Hepatocyte (in vitro differentiated cells): ENCODE results near the gene KPNA6. TPM values are rescaled to one million over a fixed set of nuclear protein-coding genes. Genes with fewer than 3 reads are reported as not detected.
"Not testable (repeated sequence)": the region's sequence is repeated elsewhere in the genome, so short reads cannot be mapped to it uniquely, and the experiment has no call there.

Experiments used
- DNase-seq: peaks from one replicate; pipeline ENCODE4 v3.0.0-alpha.2; 2016; ENCODE audit warnings: low spot score
- H2AFZ ChIP-seq: fragments of 200-600 bp; sonication (generic); 2 replicates; pipeline ENCODE4 v1.6.0; 2016; ENCODE audit warnings: antibody characterized with exemption, mild to moderate bottlenecking
- H3K27ac ChIP-seq: fragments of 200-600 bp; sonication (generic); 2 replicates; pipeline ENCODE4 v1.5.1; 2016; ENCODE audit warnings: mild to moderate bottlenecking
- H3K27me3 ChIP-seq: fragments of 200-600 bp; sonication (generic); 2 replicates; pipeline ENCODE4 v1.6.1; 2016
- H3K36me3 ChIP-seq: fragments of 200-600 bp; sonication (generic); replicated peaks from 2 replicates; pipeline ENCODE4 v1.5.1; 2016; ENCODE audit warnings: low read depth; ENCODE audit not compliant: insufficient read depth
- H3K4me1 ChIP-seq: fragments of 200-600 bp; sonication (generic); 2 replicates; pipeline ENCODE4 v1.5.1; 2016; ENCODE audit warnings: mild to moderate bottlenecking, moderate library complexity; ENCODE audit not compliant: insufficient read depth
- H3K4me2 ChIP-seq: fragments of 200-600 bp; sonication (generic); 2 replicates; pipeline ENCODE4 v1.6.0; 2016
- H3K4me3 ChIP-seq: fragments of 200-600 bp; sonication (generic); 2 replicates; pipeline ENCODE4 v1.5.1; 2016; ENCODE audit warnings: mild to moderate bottlenecking
- H3K79me2 ChIP-seq: fragments of 200-600 bp; sonication (generic); 2 replicates; pipeline ENCODE4 v1.6.0; 2017; ENCODE audit warnings: mild to moderate bottlenecking
- H3K9me2 ChIP-seq: fragments of 200-600 bp; sonication (generic); replicated peaks from 2 replicates; pipeline ENCODE4 v1.6.0; 2017; ENCODE audit warnings: mild to moderate bottlenecking; ENCODE audit not compliant: insufficient read depth
- H3K9me3 ChIP-seq: fragments of 200-600 bp; sonication (generic); 2 replicates; pipeline ENCODE4 v1.5.1; 2016; ENCODE audit warnings: low read depth, mild to moderate bottlenecking
- H4K20me1 ChIP-seq: fragments of 200-600 bp; sonication (generic); 2 replicates; pipeline ENCODE4 v1.6.0; 2016; ENCODE audit warnings: mild to moderate bottlenecking; ENCODE audit not compliant: insufficient read depth, poor library complexity, severe bottlenecking
- CTCF ChIP-seq: fragments of 200-600 bp; sonication (generic); IDR thresholded peaks from 2 replicates; pipeline ENCODE4 v1.5.1; 2016; ENCODE audit warnings: antibody characterized with exemption, mild to moderate bottlenecking; ENCODE audit not compliant: poor library complexity
- EZH2 ChIP-seq: fragments of 200-600 bp; sonication (generic); IDR thresholded peaks from 2 replicates; pipeline ENCODE4 v1.6.1; 2016; ENCODE audit warnings: antibody characterized with exemption, mild to moderate bottlenecking, borderline replicate concordance
- EZH2phosphoT487 ChIP-seq: fragments of 200-600 bp; sonication (generic); IDR thresholded peaks from one replicate; pipeline ENCODE4 v1.6.1; 2018; ENCODE audit warnings: antibody characterized with exemption, mild to moderate bottlenecking, low read depth, moderate library complexity; ENCODE audit not compliant: unreplicated experiment, severe bottlenecking
- WGBS: methylation state at CpG from one replicate; pipeline ENCODE4 v1.1.6; 2016; ENCODE audit warnings: low lambda C conversion rate; ENCODE audit errors: missing lambda C conversion rate; 5-methylcytosine and 5-hydroxymethylcytosine counted together
- polyA plus RNA-seq: library from polyadenylated mRNA; unstranded; fragments of >200 nt; fragmentation: Nextera tagmentation; extraction: Ambion mirVana; gene quantifications from 2 replicates; pipeline ENCODE4 v1.2.1, GENCODE V29; 2016
- total RNA-seq: library from RNA; depleted of rRNA; stranded (reverse); fragments of >200 nt; gene quantifications from 2 replicates; pipeline ENCODE4 v1.2.3, GENCODE V29; 2014

KPNA6 gene
- total and polyA plus RNA-seq, 2 experiments from 2014 or later: 30.3 to 48.5 TPM

- H3K36me3 ChIP-seq: no peaks in the 10 kb centered on the region
- peaks cover 9% of the 10 kb centered on the region for H3K4me1 ChIP-seq
- H3K27me3 ChIP-seq: no peaks in the 10 kb centered on the region
- DNase-seq: peak; percentile 85
- no peak for TF ChIP-seq EZH2
- TF ChIP-seq EZH2phosphoT487: no peak
- TF ChIP-seq CTCF: no peak
- H3K79me2 ChIP-seq: peaks cover 93% of the 10 kb centered on the region
- H4K20me1 ChIP-seq: peaks cover 36% of the 10 kb centered on the region
- H3K9me2 ChIP-seq: no peaks in the 10 kb centered on the region
- 53% methylated on average over 6 of the region's 6 CpGs for WGBS
- no peaks in the 10 kb centered on the region for H3K9me3 ChIP-seq
- no peak overlapping the region for H2AFZ ChIP-seq
- H3K4me3 ChIP-seq: no peak overlapping the region
- no peak overlapping the region for H3K4me2 ChIP-seq
- peak overlapping the region; percentile 74 for H3K27ac ChIP-seq
These were observed 34.8 kb downstream of the KPNA6 start for GRCh38 chr1:32142446-32143301.

GRCh38 chr1:32143302-32143695 lies 35.4 kb downstream of the KPNA6 start:
- Histone ChIP-seq H4K20me1 (peaks cover 36% of the 10 kb centered on the region), H3K27ac (peak overlapping the region; percentile 64), H3K79me2 (peaks cover 94% of the 10 kb centered on the region)
- H3K27me3 ChIP-seq, H3K4me1 ChIP-seq, H3K4me3 ChIP-seq, H3K9me2 ChIP-seq, H2AFZ ChIP-seq, H3K9me3 ChIP-seq, H3K36me3 ChIP-seq, DNase-seq, H3K4me2 ChIP-seq: not testable (repeated sequence)
- 96% methylated on average over 4 of the region's 4 CpGs for WGBS

- Histone ChIP-seq H3K79me2 (peaks cover 96% of the 10 kb centered on the region), H4K20me1 (peaks cover 37% of the 10 kb centered on the region)
- WGBS: 98% methylated on average over 3 of the region's 3 CpGs
These were observed 36.2 kb downstream of the KPNA6 start for GRCh38 chr1:32144033-32144432.

GRCh38 chr1:32147799-32148198 lies 39.9 kb downstream of the KPNA6 start:
- peaks cover 95% of the 10 kb centered on the region for H3K79me2 ChIP-seq
- not testable (repeated sequence) for H3K9me3 ChIP-seq, DNase-seq, H3K27me3 ChIP-seq, H3K4me2 ChIP-seq, H3K36me3 ChIP-seq, H3K9me2 ChIP-seq, H3K27ac ChIP-seq, H2AFZ ChIP-seq, H3K4me1 ChIP-seq, H3K4me3 ChIP-seq
- WGBS: over 99% methylated on average over 5 of the region's 5 CpGs
- H4K20me1 ChIP-seq: peaks cover 56% of the 10 kb centered on the region

More at GRCh38 chr1:32144033-32144432, 36.2 kb downstream of the KPNA6 start:
- no peaks in the 10 kb centered on the region for H3K9me2 ChIP-seq
- H3K36me3 ChIP-seq: no peaks in the 10 kb centered on the region
- H3K4me2 ChIP-seq: no peak overlapping the region
- no peak overlapping the region for H3K27ac ChIP-seq
- TF ChIP-seq EZH2phosphoT487: no peak
- no peak for TF ChIP-seq CTCF
- no peak for TF ChIP-seq EZH2
- peaks cover 9% of the 10 kb centered on the region for H3K4me1 ChIP-seq
- no peaks in the 10 kb centered on the region for H3K9me3 ChIP-seq
- H2AFZ ChIP-seq: no peak overlapping the region
- no peak for DNase-seq
- no peak overlapping the region for H3K4me3 ChIP-seq
- no peaks in the 10 kb centered on the region for H3K27me3 ChIP-seq
